ENCODE measurements around the gene ADM5. TPM values are rescaled to one million over a fixed set of nuclear protein-coding genes. Genes with fewer than 3 reads are reported as not detected.
"Not testable (repeated sequence)": the region's sequence is repeated elsewhere in the genome, so short reads cannot be mapped to it uniquely, and the experiment has no call there.

The ADM5 gene
- polyA plus RNA-seq, 4 donors = 0.74 to 2.1 (median 1.1) TPM

DNA sequence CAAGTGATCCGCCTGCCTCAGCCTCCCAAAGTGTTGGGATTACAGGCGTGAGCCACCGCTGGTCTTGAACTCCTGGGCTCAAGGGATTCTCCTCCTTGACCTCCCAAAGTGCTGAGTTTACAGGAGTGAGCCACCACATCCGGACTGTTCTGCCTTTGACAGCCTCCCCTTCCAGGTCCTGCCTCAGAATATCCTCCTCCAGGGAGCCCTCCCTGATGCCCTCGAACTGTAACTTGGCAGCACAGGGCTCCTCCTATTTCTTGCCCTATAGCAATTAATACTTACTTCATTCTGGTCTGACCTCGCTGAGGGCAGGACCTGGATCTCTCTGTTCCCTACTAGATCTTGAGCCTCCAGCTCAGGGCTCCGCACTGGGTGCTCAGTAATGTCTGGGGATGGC, 7.5 kb downstream of the ADM5 start:
- DNase-seq (ENCODE audit: low read depth in 4 of 4, low spot score in 3 of 4) = no peak

DNA sequence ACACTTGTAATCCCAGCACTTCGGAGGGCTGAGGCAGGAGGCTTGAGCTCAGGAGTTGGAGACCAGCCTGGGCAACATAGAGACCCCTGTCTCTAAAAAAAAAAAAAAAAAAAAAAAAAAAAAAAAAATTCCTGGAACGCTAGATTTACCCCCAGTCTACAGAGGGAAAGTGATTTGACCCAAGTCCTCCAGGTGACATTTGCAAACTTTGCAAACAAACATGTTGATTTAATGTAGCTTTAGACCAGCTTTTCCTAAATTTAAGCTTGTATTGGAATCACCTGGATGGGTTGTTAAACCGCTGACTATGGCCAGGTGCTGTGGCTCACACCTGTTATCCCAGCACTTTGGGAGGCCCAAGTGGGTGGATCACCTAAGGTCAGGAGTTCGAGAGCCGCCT, 10.0 kb downstream of the ADM5 start:
- no peak for DNase-seq (ENCODE audit: low read depth in 4 of 4, low spot score in 3 of 4)

DNA sequence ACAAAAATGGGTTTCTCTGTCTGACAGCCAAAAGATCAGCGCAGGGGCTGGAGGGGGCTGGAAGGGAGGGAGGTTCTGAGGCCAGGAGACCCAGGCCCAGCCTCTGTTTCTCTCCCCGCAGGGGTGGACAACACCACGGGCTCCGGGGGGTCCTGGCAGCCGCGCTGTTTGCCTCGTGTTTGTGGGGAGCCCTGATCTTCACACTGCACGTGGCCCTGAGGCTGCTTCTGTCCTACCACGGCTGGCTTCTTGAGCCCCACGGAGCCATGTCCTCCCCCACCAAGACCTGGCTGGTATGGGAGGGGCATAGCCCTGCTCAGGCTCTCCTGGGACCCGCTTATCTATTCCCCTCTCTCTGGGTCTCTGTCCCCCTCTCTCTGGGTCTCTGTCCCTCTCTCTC, 11.2 kb downstream of the ADM5 start:
- no peak for DNase-seq (ENCODE audit: low read depth in 4 of 4, low spot score in 3 of 4)

DNA sequence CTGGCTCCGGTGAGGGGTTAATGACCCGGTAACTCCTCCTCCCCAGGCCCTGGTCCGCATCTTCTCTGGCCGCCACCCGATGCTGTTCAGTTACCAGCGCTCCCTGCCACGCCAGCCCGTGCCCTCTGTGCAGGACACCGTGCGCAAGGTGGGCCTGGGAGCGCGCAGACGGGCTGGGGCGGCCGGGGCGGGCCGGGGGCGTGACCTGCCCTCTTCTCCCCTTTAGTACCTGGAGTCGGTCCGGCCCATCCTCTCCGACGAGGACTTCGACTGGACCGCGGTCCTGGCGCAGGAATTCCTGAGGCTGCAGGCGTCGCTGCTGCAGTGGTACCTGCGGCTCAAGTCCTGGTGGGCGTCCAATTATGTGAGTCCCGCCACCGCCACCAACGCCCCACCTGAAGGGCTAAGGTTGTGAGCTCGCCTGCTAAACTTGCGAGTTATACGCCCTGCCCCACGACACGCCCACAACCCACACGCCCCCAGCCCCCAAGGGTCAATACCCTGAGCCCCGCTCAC, 11.9 kb downstream of the ADM5 start:
- no peak for DNase-seq (ENCODE audit: low read depth in 4 of 4, low spot score in 3 of 4)

DNA sequence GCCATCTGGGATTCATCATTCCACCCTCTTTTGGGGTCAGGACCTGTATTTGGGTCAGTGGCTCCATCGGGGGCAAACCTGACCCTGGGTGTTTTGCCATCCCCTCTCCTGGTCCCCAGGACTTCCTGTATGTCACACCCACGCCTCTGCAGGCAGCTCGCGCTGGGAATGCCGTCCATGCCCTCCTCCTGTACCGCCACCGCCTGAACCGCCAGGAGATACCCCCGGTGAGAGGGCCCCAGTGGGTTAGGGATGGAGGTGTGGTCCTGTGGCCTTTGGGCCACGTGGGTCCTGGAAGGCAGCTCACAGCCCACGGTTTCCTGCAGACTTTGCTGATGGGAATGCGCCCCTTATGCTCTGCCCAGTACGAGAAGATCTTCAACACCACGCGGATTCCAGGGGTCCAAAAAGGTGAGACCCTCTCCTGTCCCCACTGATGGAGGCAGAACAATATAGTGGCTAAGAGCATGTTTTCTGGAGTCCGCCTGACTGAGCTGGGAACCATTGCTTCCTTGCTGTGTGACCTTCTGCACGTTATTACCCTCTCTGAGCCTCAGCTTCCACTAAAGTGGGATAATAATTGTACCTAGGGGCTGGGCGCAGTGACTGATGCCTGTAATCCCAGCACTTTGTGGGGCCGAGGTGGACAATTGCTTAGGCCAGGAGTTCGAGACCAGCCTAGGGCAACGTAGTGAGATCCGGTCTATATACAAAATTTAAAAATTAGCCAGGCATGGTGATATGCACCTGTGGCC, 15.7 kb downstream of the ADM5 start:
- no peak for DNase-seq (ENCODE audit: low read depth in 4 of 4, low spot score in 3 of 4)

DNA sequence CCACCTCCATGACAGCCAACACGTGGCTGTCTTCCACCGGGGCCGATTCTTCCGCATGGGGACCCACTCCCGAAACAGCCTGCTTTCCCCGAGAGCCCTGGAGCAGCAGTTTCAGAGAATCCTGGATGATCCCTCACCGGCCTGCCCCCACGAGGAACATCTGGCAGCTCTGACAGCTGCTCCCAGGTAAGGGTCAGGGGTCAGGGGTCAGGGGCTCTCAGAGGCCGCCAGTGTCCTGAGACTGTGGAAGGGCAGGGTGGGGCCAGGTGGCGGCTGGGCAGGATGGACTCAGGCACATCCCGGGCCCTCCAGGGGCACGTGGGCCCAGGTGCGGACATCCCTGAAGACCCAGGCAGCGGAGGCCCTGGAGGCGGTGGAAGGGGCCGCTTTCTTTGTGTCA, 16.5 kb downstream of the ADM5 start:
- DNase-seq (ENCODE audit: low read depth in 4 of 4, low spot score in 3 of 4) = no peak

DNA sequence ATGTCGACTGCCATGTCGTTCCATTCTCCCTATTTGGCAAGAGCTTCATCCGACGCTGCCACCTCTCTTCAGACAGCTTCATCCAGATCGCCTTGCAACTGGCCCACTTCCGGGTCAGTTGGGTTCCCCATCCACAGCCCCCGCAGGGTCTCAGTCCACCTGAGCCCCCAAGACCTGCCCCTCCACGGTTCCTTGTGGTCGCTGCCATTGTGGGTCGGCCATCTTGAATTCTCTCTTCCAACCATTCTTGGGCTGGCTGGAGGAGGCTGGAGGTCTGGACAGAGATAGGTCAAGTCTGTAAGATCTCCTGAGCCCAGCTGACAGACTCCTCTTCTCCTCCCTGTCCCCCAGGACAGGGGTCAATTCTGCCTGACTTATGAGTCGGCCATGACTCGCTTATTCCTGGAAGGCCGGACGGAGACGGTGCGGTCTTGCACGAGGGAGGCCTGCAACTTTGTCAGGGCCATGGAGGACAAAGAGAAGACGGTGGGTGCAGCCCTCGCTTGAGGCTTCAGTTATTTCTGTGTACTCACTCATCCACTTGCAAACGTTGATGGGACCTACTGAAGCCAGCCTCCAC, 21.1 kb downstream of the ADM5 start:
- DNase-seq (ENCODE audit: low read depth in 4 of 4, low spot score in 3 of 4) = no peak

DNA sequence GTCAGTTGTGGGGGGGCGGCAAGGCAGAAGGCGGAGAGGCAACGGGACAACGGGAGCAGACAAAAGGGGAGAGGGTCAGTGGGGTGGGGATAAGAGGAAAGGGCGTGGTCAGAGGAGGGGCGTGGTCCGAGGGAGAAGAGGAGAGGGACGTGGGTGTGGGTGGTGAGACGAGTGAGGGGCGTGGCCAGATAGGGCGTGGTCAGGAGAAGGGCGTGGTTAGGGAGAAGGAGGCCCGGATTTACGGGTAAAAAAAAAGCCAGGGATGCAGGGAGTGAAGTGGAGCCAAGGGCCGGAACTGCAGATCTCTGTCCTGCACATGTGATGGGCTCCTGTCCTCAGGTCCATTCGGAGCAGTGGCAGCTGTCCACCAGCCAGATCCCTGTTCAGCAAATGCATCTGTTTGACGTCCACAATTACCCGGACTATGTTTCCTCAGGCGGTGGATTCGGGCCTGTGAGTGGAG, 23.0 kb downstream of the ADM5 start:
- no peak for DNase-seq (ENCODE audit: low read depth in 4 of 4, low spot score in 3 of 4)

DNA sequence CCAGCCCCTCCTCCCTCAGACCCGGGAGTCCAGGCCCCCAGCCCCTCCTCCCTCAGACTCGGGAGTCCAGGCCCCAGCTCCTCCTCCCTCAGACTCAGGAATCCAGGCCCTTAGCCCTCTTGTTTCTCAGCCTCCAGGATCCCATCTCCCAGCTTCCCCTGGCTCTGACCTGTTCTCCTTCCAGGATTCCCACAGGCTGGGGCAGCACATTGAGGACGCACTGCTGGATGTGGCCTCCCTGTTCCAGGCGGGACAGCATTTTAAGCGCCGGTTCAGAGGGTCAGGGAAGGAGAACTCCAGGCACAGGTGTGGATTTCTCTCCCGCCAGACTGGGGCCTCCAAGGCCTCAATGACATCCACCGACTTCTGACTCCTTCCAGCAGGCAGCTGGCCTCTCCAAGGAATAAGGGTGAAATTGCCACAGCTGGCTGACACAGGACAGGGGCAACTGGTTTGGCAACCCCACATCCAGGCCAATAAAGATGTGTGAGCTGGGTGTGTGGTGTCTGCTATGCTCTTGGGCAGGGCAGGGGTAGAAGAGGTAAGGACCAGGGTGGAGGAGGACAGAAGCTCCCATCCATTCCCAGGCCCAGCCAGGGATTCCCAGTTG, 23.9 kb downstream of the ADM5 start:
- DNase-seq (ENCODE audit: low read depth in 4 of 4, low spot score in 3 of 4) = no peak

DNA sequence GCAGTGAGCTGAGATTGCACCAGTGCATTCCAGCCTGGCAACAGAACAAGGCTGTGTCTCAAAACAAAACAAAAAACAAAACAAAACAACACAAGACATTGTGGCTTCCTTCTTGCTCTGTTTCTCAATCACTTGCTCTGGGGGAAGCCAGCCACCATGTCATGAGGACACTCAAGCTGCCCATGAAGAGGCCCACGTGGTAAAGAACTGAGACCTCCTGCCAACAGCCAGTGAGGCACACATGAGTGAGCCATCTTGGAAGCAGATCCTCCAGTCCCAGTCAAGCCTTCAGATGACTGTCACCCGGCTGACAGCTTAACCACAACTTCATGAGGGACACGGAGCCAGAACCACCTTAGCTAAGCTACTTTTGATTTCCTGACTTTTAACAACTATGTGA, 26.8 kb downstream of the ADM5 start:
- no peak for DNase-seq (ENCODE audit: low read depth in 4 of 4, low spot score in 3 of 4)

DNA sequence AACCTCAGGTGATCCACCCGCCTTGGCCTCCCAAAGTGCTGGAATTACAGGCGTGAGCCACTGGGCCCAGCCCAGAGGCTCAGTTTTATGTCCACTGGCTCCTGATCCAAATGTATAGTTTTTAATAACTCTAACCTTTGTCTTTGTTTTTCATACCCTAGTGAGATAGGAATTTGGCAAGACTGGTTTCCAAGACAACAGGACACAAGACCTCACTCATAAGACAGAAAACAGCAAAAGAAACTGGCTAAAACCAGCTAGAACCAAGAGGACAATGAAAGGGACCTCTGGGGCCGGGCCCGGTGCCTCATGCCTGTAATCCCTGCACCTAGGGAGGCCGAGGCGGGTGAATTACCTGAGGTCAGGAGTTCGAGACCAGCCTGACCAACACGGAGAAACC, 29.1 kb downstream of the ADM5 start:
- no peak for DNase-seq (ENCODE audit: low read depth in 4 of 4, low spot score in 3 of 4)

DNA sequence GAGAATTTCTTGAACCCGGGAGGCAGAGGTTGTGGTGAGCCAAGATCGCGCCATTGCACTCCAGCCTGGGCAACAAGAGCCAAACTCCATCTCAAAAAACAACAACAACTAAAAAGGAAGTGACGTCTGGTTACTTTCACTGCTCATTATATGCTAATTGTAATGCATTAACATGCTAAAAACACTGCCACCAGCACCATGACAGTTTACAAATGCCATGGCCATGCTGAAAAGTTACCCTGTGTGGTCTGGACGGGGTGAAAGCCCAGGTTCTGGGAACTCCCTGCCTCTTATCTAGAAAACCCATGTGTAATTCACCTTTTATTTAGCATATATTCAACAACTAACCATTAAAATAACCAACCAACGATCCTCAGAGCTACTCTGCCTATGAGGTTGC, 29.6 kb downstream of the ADM5 start:
- no peak for DNase-seq (ENCODE audit: low read depth in 4 of 4, low spot score in 3 of 4)

DNA sequence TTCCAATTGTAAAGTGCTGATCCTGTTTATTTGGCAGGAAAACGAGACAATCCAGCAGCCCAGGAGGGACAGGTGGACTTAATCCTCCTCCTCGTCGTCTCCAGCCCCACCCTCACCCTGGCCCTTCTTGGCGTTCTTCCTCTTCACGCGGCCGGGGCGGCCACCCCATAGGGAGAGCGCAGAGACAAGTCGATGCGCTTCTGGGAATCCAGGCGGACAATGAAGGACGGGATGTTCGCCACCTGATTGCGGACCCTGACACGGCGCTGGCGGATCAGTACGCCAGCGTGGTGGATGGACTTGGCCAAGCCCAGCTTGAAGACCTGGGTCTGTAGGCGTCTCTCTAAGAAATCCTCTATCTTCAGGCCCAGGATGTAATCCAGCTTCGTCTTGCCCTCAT, 30.0 kb downstream of the ADM5 start:
- not testable (repeated sequence) for DNase-seq (ENCODE audit: low read depth in 4 of 4, low spot score in 3 of 4)

DNA sequence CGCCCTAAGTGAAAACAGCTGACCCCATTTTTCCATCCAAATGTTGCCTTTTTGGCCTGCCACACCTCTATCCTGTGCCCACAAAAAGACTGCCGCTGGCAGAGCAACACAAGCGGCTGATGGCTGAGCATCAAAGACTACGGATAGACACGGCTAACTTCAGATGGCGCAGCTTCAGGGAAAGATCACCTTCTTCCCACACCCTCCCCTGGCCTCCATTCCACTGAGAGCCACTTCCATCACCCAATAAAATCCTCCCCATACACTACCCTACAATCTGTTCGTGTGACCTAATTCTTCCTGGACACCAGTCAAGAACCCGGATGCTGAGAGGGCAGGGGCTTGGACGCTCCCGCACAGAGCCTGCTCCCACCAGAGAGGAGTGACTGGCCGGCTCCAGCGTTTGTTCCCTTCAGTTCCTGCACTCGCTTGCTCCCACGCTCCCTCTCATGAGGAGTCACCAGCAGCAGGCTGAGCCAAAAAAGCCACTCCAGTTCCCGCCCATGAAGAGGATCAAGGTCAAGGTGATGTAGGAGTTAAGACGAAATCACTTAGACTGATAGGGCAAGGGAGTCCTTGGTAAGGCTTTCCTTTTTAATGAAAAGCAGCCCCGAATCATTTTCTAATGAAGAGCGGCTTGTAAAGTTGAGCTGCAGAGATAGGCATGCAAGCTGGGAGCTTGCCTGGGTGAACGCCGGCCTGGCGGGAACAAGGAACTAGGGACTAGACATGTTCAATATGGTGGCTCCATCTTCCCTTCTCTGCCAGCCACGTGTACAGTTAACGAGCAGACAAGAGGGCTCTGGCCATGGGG, 38.0 kb downstream of the ADM5 start:
- peak in 1 of 4 donors; percentile 24 for DNase-seq (ENCODE audit: low read depth in 4 of 4, low spot score in 3 of 4)

DNA sequence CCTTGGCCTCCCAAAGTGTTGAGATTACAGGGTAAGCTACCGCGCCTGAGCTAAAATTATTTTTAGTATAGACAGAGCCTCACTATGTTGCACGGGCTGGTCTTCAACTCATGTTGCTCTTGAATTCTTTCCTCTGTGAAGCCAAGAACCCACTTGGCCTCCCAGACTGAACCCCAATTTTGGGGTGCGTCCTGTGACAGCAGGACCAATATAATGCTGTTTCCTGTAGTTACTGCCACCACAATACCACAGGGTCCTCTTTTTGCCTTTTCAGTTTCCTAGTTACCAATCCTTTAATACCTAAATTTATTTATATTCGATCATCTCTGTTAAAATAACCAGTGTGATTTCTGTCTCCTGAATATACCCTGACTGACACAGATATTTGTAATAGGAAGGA, 40.8 kb downstream of the ADM5 start:
- no peak for DNase-seq (ENCODE audit: low read depth in 4 of 4, low spot score in 3 of 4)

DNA sequence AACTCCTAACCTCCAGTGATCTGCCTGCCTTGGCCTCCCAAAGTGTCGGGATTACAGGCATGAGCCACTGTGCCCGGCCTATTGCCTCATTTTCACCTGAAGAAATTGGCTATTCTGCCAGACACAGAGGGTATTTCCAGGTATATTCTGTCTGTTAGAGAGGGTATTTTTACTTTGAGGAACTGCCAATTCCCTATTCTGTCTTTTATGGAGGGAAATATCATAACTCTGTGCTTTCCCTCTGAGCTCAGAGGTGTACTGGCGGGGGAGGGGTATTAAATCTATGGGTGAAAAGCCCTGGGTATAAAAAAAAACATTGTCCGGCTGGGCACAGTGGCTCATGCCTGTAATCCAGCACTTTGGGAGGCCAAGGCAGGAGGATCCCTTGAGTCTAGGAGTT, 48.9 kb downstream of the ADM5 start:
- DNase-seq (ENCODE audit: low read depth in 4 of 4, low spot score in 3 of 4) = no peak

DNA sequence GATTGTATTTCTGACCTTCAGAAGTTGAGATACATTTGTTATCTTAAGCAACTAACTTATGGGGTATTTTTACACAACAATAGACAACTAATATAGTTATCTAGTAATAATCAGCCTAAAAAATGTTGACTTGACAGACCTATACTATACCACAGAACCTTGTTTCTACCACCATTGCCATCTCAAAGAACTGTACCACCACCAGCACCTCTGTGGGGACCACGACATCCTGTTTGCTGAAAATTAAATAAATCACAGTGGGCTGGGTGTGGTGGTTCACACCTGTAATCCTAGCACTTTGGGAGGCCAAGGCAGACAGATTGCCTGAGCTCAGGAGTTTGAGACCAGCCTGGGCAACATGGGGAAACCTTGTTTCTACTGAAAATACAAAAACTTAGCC, 49.7 kb downstream of the ADM5 start:
- DNase-seq (ENCODE audit: low read depth in 4 of 4, low spot score in 3 of 4) = no peak

DNA sequence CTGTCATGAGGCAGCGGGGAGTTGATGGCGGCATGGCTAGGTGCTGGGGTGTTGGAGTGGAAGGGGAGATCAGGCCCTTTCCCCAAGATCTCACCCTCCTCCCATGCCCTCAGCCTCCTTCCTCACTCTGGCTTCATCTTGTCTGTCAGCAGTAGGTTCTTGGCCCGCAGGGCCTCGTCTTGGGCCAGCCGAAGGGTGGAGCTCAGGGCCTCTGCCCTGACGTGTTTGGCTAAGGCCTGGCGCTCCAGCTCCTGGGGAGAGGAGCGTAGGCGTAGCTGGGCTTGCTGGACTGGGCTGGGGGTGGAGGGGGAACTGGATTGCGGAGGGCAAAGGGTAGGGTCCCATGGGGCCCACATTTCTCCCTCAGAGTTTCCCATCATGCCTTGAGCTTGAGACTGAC, 50.5 kb downstream of the ADM5 start:
- DNase-seq (ENCODE audit: low read depth in 4 of 4, low spot score in 3 of 4) = no peak

All from left renal pelvis (tissue), 4 donors.